Measurements from ENCODE around the gene HOXC10.

HOXC10 gene

DNA sequence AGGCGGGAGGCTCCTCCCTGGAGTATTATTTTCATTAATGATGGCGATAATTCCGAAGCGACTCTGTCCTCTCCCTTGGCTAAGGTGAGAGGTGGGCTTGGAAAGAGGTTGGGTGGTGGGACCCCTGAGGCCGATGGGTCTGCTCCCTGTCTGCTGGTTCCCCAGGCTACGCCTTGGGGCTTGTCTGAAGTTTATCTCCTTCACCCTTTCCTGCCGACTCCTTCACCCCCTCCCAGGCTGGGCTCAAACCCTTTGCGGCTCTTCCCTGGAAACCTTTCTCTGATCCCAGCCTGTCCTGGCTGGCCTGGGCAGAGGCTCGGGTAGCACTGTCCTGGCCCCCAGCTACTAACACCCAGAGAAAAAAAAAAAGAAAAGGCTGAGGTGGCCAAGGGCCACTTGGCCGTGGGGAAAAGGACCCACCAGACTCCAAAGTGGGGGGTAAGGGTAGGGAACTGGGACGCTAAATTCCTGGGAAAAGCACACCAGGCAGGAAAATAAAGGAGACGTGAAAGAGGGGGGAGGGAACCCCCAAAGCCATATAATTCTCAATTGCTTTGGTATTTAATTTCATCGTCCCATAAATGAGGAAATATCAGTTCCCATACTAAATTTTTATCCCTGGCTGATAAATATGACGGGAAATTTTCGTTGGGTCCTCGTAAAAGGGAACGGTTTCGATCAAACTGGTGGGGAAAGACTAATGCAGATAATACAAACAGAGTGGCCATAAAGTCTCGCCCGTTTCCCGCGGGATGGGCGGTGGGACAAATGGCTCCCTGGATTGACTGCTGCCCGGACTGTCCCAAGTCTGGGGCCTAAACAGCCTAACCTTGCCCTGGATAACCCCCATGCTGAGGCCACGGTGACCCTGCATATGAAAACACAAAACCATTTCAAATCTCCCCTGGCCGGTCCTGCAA is 2.0 kb upstream of the HOXC10 start:
- DNase-seq (ENCODE audit: extremely low read depth, low read depth), result no peak
- TF ChIP-seq, protein P1, sequence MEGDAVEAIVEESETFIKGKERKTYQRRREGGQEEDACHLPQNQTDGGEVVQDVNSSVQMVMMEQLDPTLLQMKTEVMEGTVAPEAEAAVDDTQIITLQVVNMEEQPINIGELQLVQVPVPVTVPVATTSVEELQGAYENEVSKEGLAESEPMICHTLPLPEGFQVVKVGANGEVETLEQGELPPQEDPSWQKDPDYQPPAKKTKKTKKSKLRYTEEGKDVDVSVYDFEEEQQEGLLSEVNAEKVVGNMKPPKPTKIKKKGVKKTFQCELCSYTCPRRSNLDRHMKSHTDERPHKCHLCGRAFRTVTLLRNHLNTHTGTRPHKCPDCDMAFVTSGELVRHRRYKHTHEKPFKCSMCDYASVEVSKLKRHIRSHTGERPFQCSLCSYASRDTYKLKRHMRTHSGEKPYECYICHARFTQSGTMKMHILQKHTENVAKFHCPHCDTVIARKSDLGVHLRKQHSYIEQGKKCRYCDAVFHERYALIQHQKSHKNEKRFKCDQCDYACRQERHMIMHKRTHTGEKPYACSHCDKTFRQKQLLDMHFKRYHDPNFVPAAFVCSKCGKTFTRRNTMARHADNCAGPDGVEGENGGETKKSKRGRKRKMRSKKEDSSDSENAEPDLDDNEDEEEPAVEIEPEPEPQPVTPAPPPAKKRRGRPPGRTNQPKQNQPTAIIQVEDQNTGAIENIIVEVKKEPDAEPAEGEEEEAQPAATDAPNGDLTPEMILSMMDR (IDR thresholded peaks at IDR 0.05; ENCODE audit: low read depth, low read length, missing control alignments), result no peak
- peak overlapping the region; percentile 4; the same call in 1 of the 2 replicates for H3K4me3 ChIP-seq (replicated peaks; ENCODE audit: low read depth, low read length)

DNA sequence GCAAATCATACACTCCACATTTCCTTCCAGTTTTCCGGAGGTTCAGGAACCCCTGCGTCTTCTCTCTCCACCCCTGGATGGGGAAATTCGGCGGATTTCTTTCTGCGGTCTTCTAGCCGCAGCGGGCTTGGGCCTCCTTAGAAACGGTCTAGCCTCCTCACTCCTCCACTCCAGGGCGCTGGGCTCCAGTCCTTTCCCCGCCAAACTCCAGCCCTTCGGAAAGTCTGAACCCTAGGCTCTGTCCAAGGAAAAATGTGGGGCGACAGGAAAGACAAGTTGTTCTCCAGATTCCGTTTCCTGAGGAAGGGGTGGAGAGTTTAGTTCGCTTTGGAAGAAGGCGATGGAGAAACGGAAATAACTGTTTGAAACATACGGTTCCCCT is 1.4 kb upstream of the HOXC10 start:
- no peak for DNase-seq (ENCODE audit: extremely low read depth, low read depth)

DNA sequence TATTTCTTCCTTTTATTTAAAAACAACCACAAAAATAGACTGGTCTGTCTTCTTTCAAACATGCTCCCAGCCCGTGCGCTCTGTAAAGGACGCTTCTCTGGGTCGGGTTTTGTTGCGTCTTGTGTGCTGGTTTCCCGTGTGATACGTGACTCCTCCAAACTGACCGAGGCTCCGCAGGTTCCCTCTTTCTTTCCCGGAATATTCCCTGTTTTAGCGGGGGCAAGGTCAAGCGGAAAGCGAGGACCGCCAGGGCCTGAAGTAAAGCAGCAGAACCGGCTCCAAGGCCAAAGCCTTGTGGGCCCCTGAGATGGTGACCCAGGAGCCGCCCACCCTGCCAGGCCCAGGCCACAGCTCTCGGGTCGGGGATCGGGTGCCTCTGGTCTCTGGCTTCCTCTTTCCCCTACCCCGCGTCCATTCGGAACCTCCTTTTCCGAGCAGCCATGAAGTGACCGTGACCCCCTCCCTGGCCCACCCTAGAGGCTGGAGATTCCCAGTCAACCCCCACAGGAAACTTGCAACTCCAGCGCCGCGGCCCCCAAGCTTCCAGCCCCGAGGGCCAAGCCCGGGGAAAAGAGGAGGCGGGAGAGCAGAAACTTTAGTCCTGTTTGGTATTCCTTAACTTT is 885 bp upstream of the HOXC10 start:
- DNase-seq (ENCODE audit: extremely low read depth, low read depth), result no peak
- H3K4me3 ChIP-seq (replicated peaks; ENCODE audit: low read depth, low read length), result peak overlapping the region; percentile 20
- TF ChIP-seq, protein P1 (IDR thresholded peaks at IDR 0.05; ENCODE audit: low read depth, low read length, missing control alignments), result no peak

More for the DNA sequence above, 1.4 kb upstream of the HOXC10 start:
- 0 out of 2 replicates have a peak overlapping the region, but pooled peaks have one; percentile 20 for H3K4me3 ChIP-seq (replicated peaks; ENCODE audit: low read depth, low read length)
- TF ChIP-seq, protein P1 (IDR thresholded peaks at IDR 0.05; ENCODE audit: low read depth, low read length, missing control alignments), result no peak

DNA sequence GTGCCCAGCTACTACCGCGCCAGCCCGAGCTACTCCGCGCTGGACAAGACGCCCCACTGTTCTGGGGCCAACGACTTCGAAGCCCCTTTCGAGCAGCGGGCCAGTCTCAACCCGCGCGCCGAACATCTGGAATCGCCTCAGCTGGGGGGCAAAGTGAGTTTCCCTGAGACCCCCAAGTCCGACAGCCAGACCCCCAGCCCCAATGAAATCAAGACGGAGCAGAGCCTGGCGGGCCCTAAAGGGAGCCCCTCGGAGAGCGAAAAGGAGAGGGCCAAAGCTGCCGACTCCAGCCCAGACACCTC is 697 bp downstream of the HOXC10 start:
- TF ChIP-seq, protein P1 (IDR thresholded peaks at IDR 0.05; ENCODE audit: low read depth, low read length, missing control alignments), result no peak
- no peak for DNase-seq (ENCODE audit: extremely low read depth, low read depth)
- peak overlapping the region; percentile 51 for H3K4me3 ChIP-seq (replicated peaks; ENCODE audit: low read depth, low read length)

DNA sequence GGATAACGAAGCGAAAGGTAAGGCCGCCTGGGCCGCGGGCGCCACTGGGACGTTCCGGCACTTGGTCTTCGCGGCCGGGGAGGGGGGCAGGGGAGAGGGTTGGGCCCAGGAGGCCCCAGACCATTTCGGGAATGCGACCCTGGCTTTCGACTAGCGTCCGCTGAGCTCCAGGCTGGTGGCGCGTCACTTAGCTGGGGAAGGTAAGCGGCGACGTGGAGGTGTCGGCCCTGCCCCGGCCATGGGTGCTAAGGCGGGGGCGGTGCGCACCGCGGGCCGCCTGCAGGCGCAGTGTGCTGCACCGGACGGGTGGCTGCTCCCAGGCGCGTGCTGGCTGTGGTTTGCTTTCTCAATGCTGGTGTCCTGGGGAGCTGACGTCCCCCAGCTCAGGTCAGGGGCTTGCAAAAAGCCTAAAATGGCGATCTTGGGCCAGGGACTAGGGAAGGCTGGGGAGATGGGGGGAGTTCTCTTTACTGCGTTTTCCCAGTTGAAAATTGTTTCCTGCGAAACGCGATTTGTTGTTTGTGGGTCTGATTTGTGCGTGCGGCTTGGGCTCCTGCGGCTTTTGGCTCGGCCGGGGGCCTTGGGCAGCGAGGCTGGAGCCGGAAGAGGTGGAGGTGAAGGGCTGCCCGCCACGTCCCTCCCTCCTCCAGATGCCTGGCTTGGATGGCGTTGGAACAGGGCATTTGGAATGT is 1.2 kb downstream of the HOXC10 start:
- no peak for DNase-seq (ENCODE audit: extremely low read depth, low read depth)
- H3K4me3 ChIP-seq (replicated peaks; ENCODE audit: low read depth, low read length), result peak overlapping the region; percentile 51
- TF ChIP-seq, protein P1 (IDR thresholded peaks at IDR 0.05; ENCODE audit: low read depth, low read length, missing control alignments), result no peak

DNA sequence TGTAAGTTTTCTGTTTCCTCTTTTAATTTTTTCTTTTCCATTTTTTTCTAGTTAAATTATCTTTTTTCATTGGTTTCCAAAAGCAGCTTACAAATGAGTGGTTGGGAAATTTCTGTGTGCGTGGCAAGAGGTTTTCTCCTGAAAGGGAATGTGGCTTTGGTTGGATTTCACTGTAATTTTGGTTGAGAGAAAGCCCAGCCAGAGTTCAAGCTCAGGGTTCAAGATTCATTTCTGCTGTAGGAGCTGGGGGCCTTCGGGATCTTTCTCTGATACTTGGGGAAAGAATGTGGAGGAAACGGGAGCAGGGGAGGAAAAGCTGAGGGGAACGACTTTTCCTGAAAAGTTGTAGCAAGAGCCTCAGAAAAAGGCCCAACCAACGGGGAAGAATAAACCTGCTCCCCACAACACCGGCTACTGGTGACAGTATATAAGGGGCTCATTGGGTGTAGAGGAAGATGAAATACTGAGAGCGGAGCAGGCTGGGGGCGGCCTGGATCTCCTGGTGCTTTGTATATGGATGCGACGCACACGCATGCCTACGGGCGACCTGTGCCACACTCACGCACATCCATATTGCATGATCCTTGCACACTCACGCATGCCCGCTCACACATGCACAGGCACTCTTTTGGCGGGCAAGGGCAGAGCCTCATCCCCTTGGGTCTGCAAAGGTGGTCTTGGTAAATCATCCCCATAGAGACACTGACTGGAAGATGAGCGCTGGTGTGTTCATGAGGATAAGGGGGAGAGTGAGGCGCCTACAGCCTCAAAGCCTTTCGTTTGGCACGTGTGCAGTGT is 1.9 kb downstream of the HOXC10 start:
- TF ChIP-seq, protein P1 (IDR thresholded peaks at IDR 0.05; ENCODE audit: low read depth, low read length, missing control alignments), result no peak
- peak overlapping the region; percentile 51 for H3K4me3 ChIP-seq (replicated peaks; ENCODE audit: low read depth, low read length)
- DNase-seq (ENCODE audit: extremely low read depth, low read depth), result no peak
